IPS-NIHi11 (cell line): ENCODE results near the gene RARS1.

Experiments used
- DNase-seq: peaks from one replicate; pipeline ENCODE4 v3.0.0; 2012; ENCODE audit warnings: mixed read lengths, low spot score

Gene RARS1

DNA sequence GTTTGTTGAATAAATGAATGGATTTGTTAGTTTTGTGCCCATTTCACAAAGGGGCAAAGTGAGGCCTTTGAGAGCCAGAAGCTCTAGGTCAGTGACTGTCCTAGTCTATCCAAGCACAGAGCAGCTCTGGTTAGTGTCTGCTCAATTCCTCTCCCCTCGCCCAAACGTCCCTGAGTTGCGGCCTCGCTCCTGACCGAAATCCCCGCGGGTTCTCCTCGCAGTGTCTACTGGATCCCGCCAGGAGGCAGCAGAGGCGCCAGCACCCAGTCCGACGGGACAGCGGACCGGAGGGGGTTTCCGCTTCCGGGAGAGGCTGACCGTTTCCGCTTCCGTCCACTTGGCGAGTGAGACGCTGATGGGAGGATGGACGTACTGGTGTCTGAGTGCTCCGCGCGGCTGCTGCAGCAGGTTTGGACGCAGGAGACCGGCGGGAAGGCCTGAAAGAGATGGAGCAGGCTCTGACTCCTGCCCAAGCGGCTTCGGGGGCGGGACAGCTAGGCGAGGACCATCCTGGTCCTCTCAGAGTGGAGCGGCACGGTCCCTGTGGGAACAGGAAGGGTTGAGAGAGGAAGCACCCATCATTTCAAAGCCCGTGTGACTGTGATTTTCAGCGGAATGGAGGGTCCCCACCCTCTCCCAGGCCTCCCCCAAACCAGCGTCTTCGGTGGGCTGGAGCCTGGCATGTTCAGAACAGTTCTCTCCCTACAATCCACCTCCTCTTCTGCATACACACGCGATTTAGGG is at the start of gene RARS1:
TSS of gene RARS1 (plus strand) at position 336 of the 744 bp plus-strand sequence. CDS start at position 364, 28 bp downstream.
- DNase-seq = peak; percentile 96

- no peak for DNase-seq
Observed at GRCh38 chr5:168438349-168438748, 47.9 kb upstream of the RARS1 start.

GRCh38 chr5:168443533-168443932 is 42.7 kb upstream of the RARS1 start:
- DNase-seq = no peak

GRCh38 chr5:168443950-168444700 is 42.1 kb upstream of the RARS1 start:
- DNase-seq = no peak

DNA sequence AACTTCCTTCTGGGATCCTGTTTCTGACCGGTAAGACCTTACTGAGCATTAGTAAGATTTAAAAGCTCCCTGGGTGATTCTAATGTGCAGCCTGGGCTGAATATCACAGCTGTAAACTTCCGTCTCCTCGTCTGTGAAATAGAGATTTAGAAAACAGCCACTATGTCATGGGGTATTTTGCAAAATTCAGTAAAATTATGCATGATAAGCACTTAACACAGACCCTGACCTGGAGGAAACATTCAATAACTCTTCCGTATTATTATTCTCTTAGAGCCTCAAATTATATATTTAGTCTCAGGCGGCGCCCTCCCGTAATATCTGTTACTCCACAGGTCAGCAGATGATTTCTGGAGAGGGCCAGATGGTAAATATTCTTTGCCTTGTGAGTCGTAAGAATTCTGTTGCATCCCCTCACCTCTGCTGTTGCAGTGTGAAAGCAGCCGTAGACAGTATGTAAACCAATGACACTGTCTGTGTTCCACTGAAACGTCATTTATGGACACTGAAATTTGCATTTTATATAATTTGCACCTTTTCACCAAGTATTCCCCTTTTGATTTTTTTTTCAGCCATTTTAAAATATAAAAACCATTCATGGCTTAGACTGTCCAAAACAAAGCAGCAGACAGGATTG is 39.2 kb upstream of the RARS1 start:
- no peak for DNase-seq

DNA sequence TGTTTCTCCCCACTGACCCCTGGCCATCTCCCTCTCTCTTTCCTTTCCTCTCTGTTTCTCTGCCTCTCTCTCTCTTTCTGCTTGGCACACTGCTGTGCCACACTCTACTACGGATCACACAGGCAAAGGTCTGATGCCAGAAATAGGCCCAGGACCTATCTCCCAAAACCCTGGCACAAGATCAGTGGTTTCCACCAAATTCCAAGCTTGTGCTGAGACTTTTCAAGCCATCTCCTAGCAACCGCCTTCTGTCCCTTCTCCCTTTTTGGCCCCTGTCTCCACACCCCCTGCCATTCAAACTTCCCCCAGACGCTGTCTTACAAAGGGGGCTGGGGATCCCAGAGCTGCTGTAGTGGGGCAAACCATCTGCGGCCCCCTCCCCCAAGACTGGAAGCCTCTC is 38.5 kb upstream of the RARS1 start:
- no peak for DNase-seq

- no peak for DNase-seq
Observed at GRCh38 chr5:168449166-168449565, 37.1 kb upstream of the RARS1 start.

DNA sequence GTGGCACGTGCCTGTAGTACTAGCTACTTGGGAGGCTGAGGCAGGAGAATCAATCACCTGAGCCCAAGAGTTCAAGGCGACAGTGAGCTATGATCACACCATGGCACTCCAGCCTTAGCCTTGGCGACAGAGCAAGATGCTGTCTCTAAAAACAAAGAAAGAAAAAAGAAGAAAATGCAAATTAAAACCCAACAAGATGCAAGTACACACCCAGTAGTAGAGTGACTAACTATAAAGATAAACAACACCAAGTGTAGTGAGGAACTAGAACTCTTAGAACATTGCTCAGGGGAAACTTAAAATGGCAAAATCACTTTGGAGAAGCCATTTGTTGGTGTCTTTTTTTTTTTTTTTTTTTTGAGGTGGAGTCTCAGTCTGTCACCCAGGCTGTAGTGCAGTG is 34.7 kb upstream of the RARS1 start:
- DNase-seq = no peak

DNA sequence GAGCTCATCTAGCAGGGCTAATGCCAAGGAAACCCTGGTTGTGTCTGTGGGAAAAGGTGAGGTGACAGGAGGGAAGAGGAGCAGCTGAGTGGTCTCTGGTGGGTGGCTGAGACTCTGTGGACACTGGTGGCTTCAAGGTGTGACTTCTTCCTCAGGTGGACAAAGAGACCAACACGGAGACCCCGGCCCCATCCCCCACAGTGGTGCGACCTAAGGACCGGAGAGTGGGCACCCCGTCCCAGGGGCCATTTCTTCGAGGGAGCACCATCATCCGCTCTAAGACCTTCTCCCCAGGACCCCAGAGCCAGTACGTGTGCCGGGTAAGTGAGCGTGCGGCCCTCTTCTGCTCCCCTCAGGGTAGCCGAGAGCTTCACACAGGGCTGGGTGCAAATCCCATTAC is 31.1 kb upstream of the RARS1 start:
- no peak for DNase-seq

- no peak for DNase-seq
Observed at GRCh38 chr5:168457542-168457941, 28.7 kb upstream of the RARS1 start.

- no peak for DNase-seq
Observed at GRCh38 chr5:168460606-168461005, 25.7 kb upstream of the RARS1 start.

GRCh38 chr5:168463081-168463480 is 23.2 kb upstream of the RARS1 start:
- DNase-seq = no peak

DNA sequence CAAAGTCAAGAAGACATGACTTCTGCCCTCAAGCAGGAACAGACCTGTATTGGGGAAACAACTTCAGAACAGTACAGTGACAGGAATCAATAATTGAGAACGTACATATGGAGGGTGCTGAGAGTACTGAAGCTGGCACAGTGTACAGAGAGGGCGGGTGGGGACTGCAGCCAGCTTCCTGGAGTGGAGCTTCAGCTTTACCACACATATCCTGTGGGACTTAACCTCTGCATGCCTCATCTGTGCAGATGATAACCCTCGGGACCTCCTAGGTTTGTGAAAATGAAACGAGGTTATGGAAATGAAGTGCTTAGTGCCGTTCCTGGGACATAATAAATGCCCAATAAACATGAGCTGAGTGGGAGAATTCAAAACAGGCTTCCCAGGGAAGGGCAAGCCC is 22.1 kb upstream of the RARS1 start:
- no peak for DNase-seq

DNA sequence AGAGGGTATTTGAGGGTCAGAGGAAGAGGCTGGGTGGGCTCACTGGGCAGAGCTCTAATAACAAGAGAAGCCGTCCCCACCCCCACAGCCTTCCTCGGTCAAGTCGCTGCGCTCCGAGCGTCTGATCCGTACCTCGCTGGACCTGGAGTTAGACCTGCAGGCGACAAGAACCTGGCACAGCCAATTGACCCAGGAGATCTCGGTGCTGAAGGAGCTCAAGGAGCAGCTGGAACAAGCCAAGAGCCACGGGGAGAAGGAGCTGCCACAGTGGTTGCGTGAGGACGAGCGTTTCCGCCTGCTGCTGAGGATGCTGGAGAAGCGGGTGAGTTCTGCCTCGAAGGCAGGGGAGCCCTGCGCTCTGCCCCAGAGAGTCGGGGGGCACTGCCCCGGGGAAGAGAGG is 21.6 kb upstream of the RARS1 start:
- DNase-seq = no peak

DNA sequence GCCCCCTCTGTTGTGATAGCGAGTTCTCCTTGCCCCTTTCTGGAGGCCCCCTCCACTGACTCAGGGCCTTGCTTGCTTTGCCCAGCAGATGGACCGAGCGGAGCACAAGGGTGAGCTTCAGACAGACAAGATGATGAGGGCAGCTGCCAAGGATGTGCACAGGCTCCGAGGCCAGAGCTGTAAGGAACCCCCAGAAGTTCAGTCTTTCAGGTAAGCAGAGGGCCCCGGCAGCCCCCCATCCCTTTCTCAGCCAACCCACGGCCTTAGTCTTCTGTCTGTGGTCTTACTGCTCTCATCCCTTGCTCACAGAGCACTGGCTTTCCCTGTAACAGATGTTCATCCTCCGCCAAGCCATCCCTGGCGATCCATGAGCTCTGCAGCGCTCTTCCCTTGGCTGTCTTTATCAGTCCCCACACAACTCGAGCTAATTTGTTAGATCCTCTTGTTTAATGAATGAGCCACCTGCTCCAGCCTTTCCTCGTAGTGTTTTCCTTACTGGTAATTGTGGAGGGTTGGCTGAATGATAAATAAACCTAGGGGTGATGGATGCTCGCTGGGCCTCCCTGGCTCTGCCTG is 18.4 kb upstream of the RARS1 start:
- DNase-seq = no peak

DNA sequence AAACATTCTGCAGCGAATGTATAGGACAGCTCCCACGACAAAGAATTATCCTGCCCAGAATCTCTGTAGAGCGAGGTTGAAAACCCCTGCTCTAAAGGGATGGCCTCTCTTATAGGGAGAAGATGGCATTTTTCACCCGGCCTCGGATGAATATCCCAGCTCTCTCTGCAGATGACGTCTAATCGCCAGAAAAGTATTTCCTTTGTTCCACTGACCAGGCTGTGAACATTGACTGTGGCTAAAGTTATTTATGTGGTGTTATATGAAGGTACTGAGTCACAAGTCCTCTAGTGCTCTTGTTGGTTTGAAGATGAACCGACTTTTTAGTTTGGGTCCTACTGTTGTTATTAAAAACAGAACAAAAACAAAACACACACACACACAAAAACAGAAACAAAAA is 17.4 kb upstream of the RARS1 start:
- DNase-seq = no peak

DNA sequence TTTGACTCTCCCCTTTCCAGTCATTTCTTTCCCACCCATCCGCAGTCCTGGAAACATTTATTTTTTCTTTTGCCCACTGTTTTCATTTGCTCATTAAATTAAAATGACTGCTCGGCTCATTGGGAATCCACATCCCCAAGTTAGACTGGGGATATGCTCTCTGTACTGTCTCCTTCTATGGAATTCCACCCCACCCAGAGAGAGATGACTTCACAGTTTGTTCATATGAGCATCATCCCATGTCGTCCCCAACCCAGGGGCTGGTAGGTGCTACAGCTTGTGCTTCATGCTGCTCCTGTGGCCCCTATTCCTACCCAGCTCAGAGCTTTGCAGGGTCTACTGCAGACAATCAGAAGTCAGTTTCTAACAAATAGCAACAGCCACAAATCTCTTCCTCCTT is 16.5 kb upstream of the RARS1 start:
- DNase-seq = no peak

GRCh38 chr5:168471785-168472184 is 14.5 kb upstream of the RARS1 start:
- no peak for DNase-seq

GRCh38 chr5:168472329-168472728 is 13.9 kb upstream of the RARS1 start:
- no peak for DNase-seq

GRCh38 chr5:168474319-168474718 is 12.0 kb upstream of the RARS1 start:
- no peak for DNase-seq

- no peak for DNase-seq
Observed at GRCh38 chr5:168477060-168477459, 9.2 kb upstream of the RARS1 start.

DNA sequence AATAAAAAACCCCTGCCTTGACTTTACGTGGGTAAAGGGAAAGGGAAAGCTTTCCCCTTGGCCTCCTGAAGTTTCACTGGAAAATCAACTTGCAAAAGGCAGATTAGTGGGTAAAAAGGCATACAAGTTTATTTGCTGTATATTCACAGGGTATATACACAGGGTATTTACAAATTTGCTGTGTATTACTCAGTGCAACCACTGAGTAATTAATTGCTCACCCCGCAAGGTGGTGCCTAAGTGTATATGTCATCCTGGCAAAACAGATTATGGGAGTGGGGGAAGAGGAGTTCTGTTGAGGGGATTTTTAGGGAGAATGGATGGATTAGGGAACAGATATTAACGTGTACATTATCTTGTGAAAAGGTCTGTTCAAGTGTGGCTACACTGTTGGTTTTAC is 7.1 kb upstream of the RARS1 start:
- no peak for DNase-seq

- no peak for DNase-seq
Observed at GRCh38 chr5:168480601-168481000, 5.7 kb upstream of the RARS1 start.
